GM19452 (cell line): ENCODE measurements around the gene KLRF1.

Source experiments
- ATAC-seq: cut with Tn5 transposase; IDR thresholded peaks from one replicate; pipeline ENCODE4 v1.9.1; 2021; ENCODE audit not compliant: unreplicated experiment

KLRF1 gene

GRCh38 chr12:9808504-9808903, 18.8 kb upstream of the KLRF1 start:
- ATAC-seq, result no peak

- no peak for ATAC-seq
Observed at GRCh38 chr12:9809338-9809737, 17.9 kb upstream of the KLRF1 start.

- no peak for ATAC-seq
Observed at GRCh38 chr12:9809866-9810265, 17.4 kb upstream of the KLRF1 start.

- no peak for ATAC-seq
Observed at GRCh38 chr12:9810671-9811070, 16.6 kb upstream of the KLRF1 start.

GRCh38 chr12:9811621-9812020, 15.7 kb upstream of the KLRF1 start:
- ATAC-seq, result no peak

- peak; percentile 88 for ATAC-seq
Observed at GRCh38 chr12:9813821-9814798, 13.2 kb upstream of the KLRF1 start.

- ATAC-seq, result no peak
Observed at GRCh38 chr12:9820281-9820930, 6.9 kb upstream of the KLRF1 start.

- no peak for ATAC-seq
Observed at GRCh38 chr12:9829483-9829882, 2.2 kb downstream of the KLRF1 start.

GRCh38 chr12:9829982-9830381, 2.7 kb downstream of the KLRF1 start:
- ATAC-seq, result no peak

GRCh38 chr12:9831720-9832119, 4.4 kb downstream of the KLRF1 start:
- ATAC-seq, result no peak

- ATAC-seq, result no peak
Observed at GRCh38 chr12:9843407-9843806, 16.1 kb downstream of the KLRF1 start.

- ATAC-seq, result no peak
Observed at GRCh38 chr12:9848899-9849298, 21.6 kb downstream of the KLRF1 start.

GRCh38 chr12:9851050-9851449, 23.8 kb downstream of the KLRF1 start:
- ATAC-seq, result no peak

GRCh38 chr12:9851927-9852326, 24.6 kb downstream of the KLRF1 start:
- no peak for ATAC-seq

- no peak for ATAC-seq
Observed at GRCh38 chr12:9856151-9856550, 28.9 kb downstream of the KLRF1 start.

GRCh38 chr12:9856894-9857293, 29.6 kb downstream of the KLRF1 start:
- no peak for ATAC-seq

GRCh38 chr12:9858135-9858534, 30.9 kb downstream of the KLRF1 start:
- no peak for ATAC-seq

GRCh38 chr12:9864913-9865675, 37.8 kb downstream of the KLRF1 start:
- ATAC-seq, result no peak

GRCh38 chr12:9866860-9867269, 39.6 kb downstream of the KLRF1 start:
- ATAC-seq, result no peak

GRCh38 chr12:9867531-9867930, 40.2 kb downstream of the KLRF1 start:
- ATAC-seq, result no peak

- ATAC-seq, result no peak
Observed at GRCh38 chr12:9868311-9868801, 41.1 kb downstream of the KLRF1 start.
